ENCODE measurements around the gene TSPAN2. TPM values are rescaled to one million over a fixed set of nuclear protein-coding genes. Genes with fewer than 3 reads are reported as not detected.

Gene TSPAN2
- total RNA-seq, 1 experiment from 2014 or later: 7.7 TPM

DNA sequence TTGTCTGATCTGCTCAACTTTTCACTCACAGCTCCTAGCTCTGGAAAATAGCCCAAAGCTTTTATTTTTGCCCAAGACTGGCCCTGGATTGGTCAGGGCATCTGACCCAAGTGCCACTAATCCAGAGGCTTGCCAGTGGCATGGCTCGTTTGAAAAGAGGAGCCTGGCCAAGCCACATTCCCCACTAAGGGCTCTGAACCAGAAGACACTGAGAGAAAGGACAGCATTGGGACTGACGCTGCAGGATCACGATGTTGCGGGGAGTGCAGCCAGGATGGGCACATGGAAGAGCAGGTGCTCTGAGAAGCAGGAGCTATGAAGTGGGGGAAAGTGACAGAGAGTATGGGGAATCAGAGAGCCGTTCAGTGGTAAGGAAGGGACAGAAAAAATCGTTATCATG, 44.9 kb upstream of the TSPAN2 start:
- BruUV-seq (replicated peaks): no TSS peak
- no peaks in the 10 kb centered on the region for H3K9me3 Mint-ChIP-seq (ENCODE audit: low read depth, unreplicated experiment)
- TF ChIP-seq, protein P1, sequence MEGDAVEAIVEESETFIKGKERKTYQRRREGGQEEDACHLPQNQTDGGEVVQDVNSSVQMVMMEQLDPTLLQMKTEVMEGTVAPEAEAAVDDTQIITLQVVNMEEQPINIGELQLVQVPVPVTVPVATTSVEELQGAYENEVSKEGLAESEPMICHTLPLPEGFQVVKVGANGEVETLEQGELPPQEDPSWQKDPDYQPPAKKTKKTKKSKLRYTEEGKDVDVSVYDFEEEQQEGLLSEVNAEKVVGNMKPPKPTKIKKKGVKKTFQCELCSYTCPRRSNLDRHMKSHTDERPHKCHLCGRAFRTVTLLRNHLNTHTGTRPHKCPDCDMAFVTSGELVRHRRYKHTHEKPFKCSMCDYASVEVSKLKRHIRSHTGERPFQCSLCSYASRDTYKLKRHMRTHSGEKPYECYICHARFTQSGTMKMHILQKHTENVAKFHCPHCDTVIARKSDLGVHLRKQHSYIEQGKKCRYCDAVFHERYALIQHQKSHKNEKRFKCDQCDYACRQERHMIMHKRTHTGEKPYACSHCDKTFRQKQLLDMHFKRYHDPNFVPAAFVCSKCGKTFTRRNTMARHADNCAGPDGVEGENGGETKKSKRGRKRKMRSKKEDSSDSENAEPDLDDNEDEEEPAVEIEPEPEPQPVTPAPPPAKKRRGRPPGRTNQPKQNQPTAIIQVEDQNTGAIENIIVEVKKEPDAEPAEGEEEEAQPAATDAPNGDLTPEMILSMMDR (IDR thresholded peaks at IDR 0.05; ENCODE audit: unreplicated experiment): no peak
- peaks cover 33% of the 10 kb centered on the region for H3K4me1 Mint-ChIP-seq (ENCODE audit: low read depth, unreplicated experiment)
- H3K27ac Mint-ChIP-seq (ENCODE audit: unreplicated experiment): no peak overlapping the region
- CTCF ChIA-PET: no interaction called here
- H3K4me3 Mint-ChIP-seq (ENCODE audit: low read depth, unreplicated experiment): no peak overlapping the region
- no peak for DNase-seq
- no peaks in the 10 kb centered on the region for H3K36me3 Mint-ChIP-seq (ENCODE audit: insufficient read depth, unreplicated experiment)
- peaks cover 14% of the 10 kb centered on the region for H3K27me3 Mint-ChIP-seq (ENCODE audit: unreplicated experiment)
- intact Hi-C loops (cut with micrococcal nuclease; ENCODE audit: unreplicated experiment): no loop called here

DNA sequence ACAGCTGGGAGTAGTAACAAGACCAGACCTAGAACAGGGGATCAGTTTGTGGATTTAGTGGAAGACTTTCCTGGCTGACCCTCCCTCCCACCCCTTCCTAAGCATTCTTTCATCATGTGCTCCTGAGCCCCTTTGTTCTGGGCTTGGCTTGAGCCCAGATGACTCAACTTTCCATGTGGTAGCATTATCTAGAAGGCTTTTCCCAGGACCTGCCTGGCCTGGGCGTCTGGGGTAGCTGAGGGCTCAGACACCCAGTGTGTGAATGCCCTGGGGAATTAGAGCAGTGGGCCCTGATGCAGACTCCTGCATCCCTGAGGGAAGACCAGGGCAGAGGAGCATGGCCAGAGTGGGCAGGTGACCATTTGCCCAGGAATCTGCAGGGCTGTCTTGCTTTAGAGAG, 44.1 kb upstream of the TSPAN2 start:
- Mint-ChIP-seq H3K9me3 (ENCODE audit: low read depth, unreplicated experiment) (no peaks in the 10 kb centered on the region), H3K36me3 (ENCODE audit: insufficient read depth, unreplicated experiment) (no peaks in the 10 kb centered on the region), H3K4me1 (ENCODE audit: low read depth, unreplicated experiment) (peaks cover 33% of the 10 kb centered on the region), H3K27me3 (ENCODE audit: unreplicated experiment) (peaks cover 10% of the 10 kb centered on the region), H3K27ac (ENCODE audit: unreplicated experiment) (no peak overlapping the region), H3K4me3 (ENCODE audit: low read depth, unreplicated experiment) (no peak overlapping the region)
- no peak for DNase-seq
- no TSS peak for BruUV-seq (replicated peaks)
- CTCF ChIA-PET: no interaction called here
- TF ChIP-seq, protein P1 (IDR thresholded peaks at IDR 0.05; ENCODE audit: unreplicated experiment): no peak
- intact Hi-C loops (cut with micrococcal nuclease; ENCODE audit: unreplicated experiment): no loop called here

DNA sequence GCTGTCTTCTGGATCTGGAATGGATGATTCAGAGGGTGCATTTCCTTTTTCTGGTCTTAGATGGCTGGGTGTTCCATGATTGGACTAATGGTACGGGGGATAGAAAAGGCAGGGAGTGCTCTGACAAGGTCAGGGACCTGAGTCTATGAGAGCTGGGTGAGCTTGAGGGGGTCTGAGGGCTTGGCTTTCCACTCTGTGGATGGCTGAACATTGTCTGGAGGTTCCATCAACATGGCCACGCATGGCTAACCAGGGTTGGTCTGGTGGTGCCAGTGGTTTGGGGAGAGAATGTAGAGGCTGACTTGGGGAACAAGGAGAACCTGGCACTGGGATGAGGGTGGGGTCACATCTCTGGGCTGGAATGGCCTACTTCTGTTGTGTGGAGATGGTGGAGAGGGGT, 41.5 kb upstream of the TSPAN2 start:
- DNase-seq: no peak
- TF ChIP-seq, protein P1 (IDR thresholded peaks at IDR 0.05; ENCODE audit: unreplicated experiment): no peak
- Mint-ChIP-seq H3K36me3 (ENCODE audit: insufficient read depth, unreplicated experiment) (no peaks in the 10 kb centered on the region), H3K4me1 (ENCODE audit: low read depth, unreplicated experiment) (peaks cover 27% of the 10 kb centered on the region), H3K9me3 (ENCODE audit: low read depth, unreplicated experiment) (no peaks in the 10 kb centered on the region), H3K27ac (ENCODE audit: unreplicated experiment) (no peak overlapping the region), H3K27me3 (ENCODE audit: unreplicated experiment) (no peaks in the 10 kb centered on the region), H3K4me3 (ENCODE audit: low read depth, unreplicated experiment) (no peak overlapping the region)
- intact Hi-C loops (cut with micrococcal nuclease; ENCODE audit: unreplicated experiment): no loop called here
- no TSS peak for BruUV-seq (replicated peaks)
- CTCF ChIA-PET: no interaction called here

DNA sequence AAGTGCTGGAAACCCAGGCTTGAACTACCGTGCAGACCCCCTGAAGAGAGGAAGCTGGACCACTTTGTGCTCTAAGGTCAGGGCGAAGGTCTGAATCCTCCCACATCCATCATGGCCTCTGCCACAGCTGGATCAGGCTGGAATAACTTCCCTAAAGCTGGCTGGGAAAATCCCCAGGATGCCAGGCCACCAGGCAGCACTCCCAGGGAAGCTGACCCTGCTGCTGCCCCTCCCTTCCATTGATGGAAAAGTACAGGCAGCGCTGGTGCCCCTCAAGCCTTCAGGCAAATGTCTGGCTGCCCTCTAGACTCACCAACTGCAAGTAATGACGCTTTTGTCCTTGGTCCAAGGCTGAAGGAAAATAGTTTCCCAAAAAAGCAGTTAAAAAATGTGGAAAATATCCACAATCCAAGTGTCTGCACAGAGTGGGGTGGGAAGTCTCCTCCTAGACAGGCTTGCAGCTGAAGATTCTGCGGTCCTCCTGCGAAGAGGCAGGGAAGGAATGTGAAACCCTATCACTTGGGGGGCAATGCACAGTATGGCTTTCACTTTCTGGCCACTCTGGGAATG, 39.9 kb upstream of the TSPAN2 start:
- Mint-ChIP-seq H3K36me3 (ENCODE audit: insufficient read depth, unreplicated experiment) (no peaks in the 10 kb centered on the region), H3K27me3 (ENCODE audit: unreplicated experiment) (no peaks in the 10 kb centered on the region), H3K4me3 (ENCODE audit: low read depth, unreplicated experiment) (no peak overlapping the region), H3K9me3 (ENCODE audit: low read depth, unreplicated experiment) (no peaks in the 10 kb centered on the region), H3K4me1 (ENCODE audit: low read depth, unreplicated experiment) (peaks cover 14% of the 10 kb centered on the region), H3K27ac (ENCODE audit: unreplicated experiment) (no peak overlapping the region)
- no peak for DNase-seq
- CTCF ChIA-PET: no interaction called here
- BruUV-seq (replicated peaks): no TSS peak
- TF ChIP-seq, protein P1 (IDR thresholded peaks at IDR 0.05; ENCODE audit: unreplicated experiment): no peak
- intact Hi-C loops (cut with micrococcal nuclease; ENCODE audit: unreplicated experiment): no loop called here
